Smooth muscle cell of the brain vasculature (primary cell): ENCODE results near the gene RPS6KA5.
"Not testable (repeated sequence)": the region's sequence is repeated elsewhere in the genome, so short reads cannot be mapped to it uniquely, and the experiment has no call there.

Experiments
- DNase-seq: peaks from one replicate; pipeline ENCODE4 v3.0.0-alpha.2; 2012; ENCODE audit warnings: low read depth, low spot score

Gene RPS6KA5

GRCh38 chr14:91060351-91061055 lies at the start of gene RPS6KA5:
Gene RPS6KA5, minus strand, starts transcription at chr14:91060641. Its CDS starts 207 bp downstream, at chr14:91060434.
- DNase-seq = peak; percentile 99

DNA sequence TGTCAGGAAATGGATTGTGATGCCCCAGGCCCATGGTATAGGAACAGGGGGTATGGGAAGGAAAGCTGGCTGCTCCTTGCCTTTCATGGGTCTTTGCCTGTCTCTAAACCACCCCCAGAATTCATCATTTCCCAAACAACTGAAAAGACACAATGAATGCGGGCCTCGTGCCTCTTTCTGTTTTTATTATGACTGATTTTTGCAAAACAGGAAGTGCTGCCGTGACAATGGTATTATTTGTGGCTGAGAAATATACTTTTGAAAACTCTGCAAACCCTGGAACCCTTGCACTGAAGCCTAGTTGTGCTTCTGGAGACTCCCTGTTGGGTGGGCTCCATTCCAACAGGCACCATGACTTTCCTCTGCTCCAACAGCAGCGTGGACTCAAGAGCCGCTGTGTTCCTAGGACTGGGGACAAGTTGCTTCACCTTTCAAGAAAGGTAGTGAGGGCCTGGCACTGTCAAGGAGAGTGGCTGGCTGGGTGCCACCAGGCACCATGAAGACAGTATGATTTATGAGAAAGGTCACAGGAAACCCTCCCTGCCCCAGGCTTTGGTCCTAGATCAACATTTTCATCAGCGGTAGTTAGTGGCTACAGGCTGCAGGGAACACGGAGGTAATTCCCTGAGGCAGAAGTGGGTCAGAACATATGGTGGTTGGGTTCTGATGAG lies 48.6 kb upstream of the RPS6KA5 start:
- no peak for DNase-seq

DNA sequence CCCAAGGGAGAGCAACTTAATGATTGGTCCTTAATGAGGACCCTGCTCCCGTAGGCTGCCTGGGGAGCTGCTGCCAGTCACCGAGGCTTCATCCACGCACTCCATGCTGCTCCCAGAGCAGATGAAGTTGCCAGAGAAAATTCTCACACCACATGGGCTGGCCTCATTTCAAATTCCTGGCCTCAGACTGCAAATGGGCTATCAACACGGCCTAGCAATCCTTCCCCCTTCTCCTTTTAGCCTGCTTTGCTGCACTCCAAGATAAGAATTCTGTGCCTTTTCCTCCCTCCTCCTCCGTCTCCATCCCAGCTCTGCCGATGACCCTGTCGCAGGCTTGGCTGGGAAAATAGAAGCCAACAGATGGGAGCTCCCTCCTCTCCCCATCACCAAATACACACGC lies 42.7 kb upstream of the RPS6KA5 start:
- no peak for DNase-seq

DNA sequence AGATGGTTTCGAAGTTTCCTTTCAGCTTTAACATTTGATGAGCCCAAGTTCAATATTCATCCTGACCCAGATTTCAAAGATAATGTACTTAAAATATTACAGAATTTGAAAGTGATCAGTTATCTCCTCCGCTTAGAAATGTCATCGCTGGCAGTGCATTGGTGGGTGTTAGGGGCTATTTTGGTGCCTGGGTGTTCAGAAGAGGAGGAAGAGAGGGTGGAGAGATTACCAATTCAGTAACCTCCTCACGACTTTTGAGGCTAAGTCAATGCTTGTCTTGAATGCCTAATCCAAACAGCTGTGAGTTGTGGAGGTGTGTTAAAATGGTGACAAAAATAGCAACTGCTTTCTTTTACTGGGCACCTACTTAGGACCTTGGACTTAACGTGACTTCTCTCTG lies 39.7 kb upstream of the RPS6KA5 start:
- no peak for DNase-seq

- DNase-seq = no peak
Observed at GRCh38 chr14:91098591-91098990, 38.1 kb upstream of the RPS6KA5 start.

DNA sequence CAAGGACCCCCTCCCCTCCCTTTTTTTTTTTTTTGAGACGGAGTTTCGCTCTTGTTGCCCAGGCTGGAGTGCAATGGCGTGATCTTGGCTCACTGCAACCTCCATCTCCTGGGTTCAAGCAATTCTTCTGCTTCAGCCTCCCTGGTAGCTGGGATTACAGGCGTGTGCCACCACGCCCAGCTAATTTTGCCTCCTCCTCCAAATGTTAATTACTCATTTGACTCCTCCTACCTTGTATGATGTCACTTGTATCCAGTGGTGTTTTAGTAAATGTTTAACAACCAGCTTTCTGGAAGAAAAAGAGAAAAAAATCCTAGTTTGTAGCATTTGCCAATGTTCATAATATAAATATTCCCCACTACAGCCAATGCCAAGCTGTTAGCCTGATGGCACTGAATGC lies 37.2 kb upstream of the RPS6KA5 start:
- DNase-seq = not testable (repeated sequence)

GRCh38 chr14:91095178-91095577 lies 34.7 kb upstream of the RPS6KA5 start:
- no peak for DNase-seq

GRCh38 chr14:91094772-91095171 lies 34.3 kb upstream of the RPS6KA5 start:
- no peak for DNase-seq

DNA sequence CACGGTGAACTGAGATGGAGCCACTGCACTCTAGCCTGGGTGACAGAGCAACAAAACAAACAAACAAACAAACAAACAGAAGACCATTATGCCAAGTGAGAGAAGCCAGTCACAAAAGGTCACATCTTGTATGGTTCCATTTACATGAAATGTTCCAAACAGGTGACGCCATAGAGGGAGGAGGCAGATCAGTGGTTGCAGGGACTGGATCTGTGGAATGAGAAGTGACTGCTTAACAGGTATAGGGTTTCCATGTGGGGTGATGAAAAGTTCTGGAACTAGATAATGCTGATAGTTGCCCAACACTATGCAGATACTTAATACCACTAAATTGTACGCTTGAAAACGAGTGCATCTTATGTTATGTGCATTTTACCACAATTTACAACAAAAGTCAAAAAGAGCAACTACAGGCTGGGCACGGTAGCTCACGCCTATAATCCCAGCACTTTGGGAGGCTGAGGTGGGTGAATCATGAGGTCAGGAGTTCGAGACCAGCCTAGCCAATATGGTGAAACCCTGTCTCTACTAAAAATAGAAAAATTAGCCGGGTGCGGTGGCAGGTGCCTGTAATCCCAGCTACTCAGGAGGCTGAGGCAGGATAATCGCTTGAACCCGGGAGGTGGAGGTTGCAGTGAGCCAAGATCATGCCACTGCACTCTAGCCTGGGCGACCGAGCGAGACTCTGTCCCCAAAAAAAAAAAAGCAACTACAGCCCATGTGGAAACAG lies 33.5 kb upstream of the RPS6KA5 start:
- DNase-seq = not testable (repeated sequence)

- DNase-seq = no peak
Observed at GRCh38 chr14:91092073-91092472, 31.6 kb upstream of the RPS6KA5 start.

GRCh38 chr14:91090743-91091142 lies 30.3 kb upstream of the RPS6KA5 start:
- no peak for DNase-seq

- DNase-seq = no peak
Observed at GRCh38 chr14:91089958-91090535, 29.6 kb upstream of the RPS6KA5 start.

GRCh38 chr14:91088585-91089235 lies 28.3 kb upstream of the RPS6KA5 start:
- DNase-seq = no peak

DNA sequence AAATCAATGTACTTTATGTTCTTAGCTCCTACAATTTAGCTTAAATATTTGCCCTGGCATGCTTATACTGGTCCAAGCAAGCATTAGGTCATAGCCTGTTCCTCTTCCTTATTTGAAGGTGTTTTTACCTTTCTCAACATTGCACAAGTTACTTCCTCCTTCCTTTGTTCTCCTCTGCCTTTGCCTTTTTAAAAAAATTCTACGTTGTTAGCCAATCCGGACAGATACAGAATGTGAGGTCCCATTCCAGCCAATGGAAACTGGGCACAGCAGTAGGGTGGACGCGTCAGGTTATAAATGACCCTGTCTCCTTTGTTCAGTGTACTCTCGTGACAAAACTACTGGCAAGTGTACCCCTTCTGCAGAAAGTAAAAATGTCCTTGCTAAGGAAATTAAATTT lies 27.0 kb upstream of the RPS6KA5 start:
- not testable (repeated sequence) for DNase-seq

- DNase-seq = no peak
Observed at GRCh38 chr14:91084516-91084915, 24.1 kb upstream of the RPS6KA5 start.

GRCh38 chr14:91082282-91082681 lies 21.8 kb upstream of the RPS6KA5 start:
- no peak for DNase-seq

DNA sequence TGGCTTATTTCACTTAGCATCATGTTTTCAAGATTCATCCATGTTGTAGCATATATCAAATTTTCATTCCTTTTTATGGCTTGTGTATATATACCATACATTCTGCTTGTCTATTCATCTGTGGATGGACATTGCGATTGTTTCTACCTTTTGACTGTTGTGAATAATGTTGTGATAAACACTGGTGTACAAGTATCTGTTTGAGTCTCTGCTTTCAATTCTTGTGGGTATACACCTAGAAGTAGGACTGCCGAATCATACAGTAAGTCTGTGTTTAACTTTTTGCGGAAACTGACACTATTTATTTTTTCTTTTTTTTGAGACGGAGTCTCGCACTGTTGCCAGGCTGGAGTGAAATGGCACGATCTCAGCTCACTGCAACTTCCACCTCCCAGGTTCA lies 19.6 kb upstream of the RPS6KA5 start:
- no peak for DNase-seq

DNA sequence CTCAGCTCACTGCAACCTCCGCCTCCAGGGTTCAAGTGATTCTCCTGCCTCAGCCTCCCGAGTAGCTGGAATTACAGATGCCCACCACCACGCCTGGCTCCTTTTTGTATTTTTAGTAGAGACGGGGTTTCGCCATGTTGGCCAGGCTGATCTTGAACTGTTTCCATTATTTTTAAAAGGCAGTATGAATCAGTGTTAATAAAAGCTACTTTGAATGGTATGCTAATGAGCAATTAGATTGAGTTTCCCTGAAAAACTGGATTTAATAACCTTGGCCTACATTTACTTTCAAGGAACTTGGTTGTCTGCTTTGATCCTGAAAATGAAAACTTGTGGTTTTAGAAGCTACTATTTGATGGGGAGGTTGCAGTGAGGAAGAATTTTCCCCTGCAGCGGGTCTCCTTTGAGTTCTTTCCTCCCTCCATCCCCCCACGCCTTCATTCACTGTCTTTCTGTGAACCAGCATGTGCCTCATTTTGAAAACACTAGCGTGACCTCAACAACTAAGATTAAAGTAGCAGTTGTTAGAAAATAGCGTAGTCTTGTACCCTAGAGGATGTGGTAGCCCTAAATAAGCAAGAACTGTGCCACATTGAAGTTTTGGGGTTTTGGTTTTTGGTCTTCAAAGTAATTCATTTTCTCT lies 17.8 kb upstream of the RPS6KA5 start:
- DNase-seq = no peak

GRCh38 chr14:91075553-91075952 lies 15.1 kb upstream of the RPS6KA5 start:
- no peak for DNase-seq

- DNase-seq = no peak
Observed at GRCh38 chr14:91070572-91070971, 10.1 kb upstream of the RPS6KA5 start.

DNA sequence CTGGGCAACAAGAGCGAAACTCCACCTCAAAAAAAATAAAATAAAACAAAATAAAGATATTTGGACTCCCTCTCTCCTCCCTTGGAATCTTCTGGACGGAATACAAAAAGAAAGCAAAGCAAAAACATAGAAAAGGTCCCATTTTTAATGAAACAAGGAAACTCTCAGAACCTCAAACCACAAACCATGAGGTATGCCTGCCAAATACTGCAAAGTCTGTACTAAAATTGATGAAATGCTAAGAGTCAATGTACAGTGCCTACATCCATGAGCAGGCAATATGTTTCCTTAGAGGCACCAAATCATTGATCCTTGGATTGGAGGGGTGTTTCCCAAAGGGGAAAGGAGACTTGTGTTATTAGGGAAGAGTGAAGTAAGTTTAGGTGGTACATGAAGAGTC lies 8.2 kb upstream of the RPS6KA5 start:
- DNase-seq = no peak
